IPS-18a (cell line): ENCODE measurements around the gene IPO4.

ENCODE experiments used
- H3K27ac ChIP-seq: one replicate; pipeline ENCODE4 v1.5.1; 2013; ENCODE audit warnings: low read length
- H3K27me3 ChIP-seq: one replicate; pipeline ENCODE4 v1.6.1; 2013; ENCODE audit warnings: mild to moderate bottlenecking, low read length; ENCODE audit not compliant: control insufficient read depth, insufficient read depth
- H3K36me3 ChIP-seq: one replicate; pipeline ENCODE4 v1.6.1; 2013; ENCODE audit warnings: low read depth, low read length; ENCODE audit not compliant: control insufficient read depth
- H3K4me1 ChIP-seq: one replicate; pipeline ENCODE4 v1.6.1; 2013; ENCODE audit warnings: low read depth, low read length; ENCODE audit not compliant: control insufficient read depth
- H3K4me3 ChIP-seq: one replicate; pipeline ENCODE4 v1.5.1; 2013; ENCODE audit warnings: low read length
- H3K9ac ChIP-seq: one replicate; pipeline ENCODE4 v1.6.1; 2013; ENCODE audit warnings: mild to moderate bottlenecking, low read length, moderate library complexity
- H3K9me3 ChIP-seq: one replicate; pipeline ENCODE4 v1.6.1; 2013; ENCODE audit warnings: low read depth, low read length; ENCODE audit not compliant: control insufficient read depth

Gene IPO4

GRCh38 chr14:24188251-24189058 lies at the start of gene IPO4:
Gene IPO4, minus strand, starts transcription at chr14:24188816. Its CDS starts 29 bp downstream, at chr14:24188787.
- H3K4me1 ChIP-seq: peaks cover 6% of the 10 kb centered on the region
- H3K4me3 ChIP-seq: peak within 1 kb of the TSS; percentile 87
- peaks cover 53% of the 10 kb centered on the region for H3K36me3 ChIP-seq
- peak within 1 kb of the TSS; percentile 37 for H3K27ac ChIP-seq
- no peaks in the 10 kb centered on the region for H3K9me3 ChIP-seq
- H3K9ac ChIP-seq: peak within 1 kb of the TSS; percentile 77
- no peaks in the 10 kb centered on the region for H3K27me3 ChIP-seq

- no peaks in the 10 kb centered on the region for H3K9me3 ChIP-seq
- no peak overlapping the region for H3K27ac ChIP-seq
- no peak overlapping the region for H3K9ac ChIP-seq
- H3K27me3 ChIP-seq: no peaks in the 10 kb centered on the region
- peaks cover 7% of the 10 kb centered on the region for H3K4me1 ChIP-seq
- no peak overlapping the region for H3K4me3 ChIP-seq
- peaks cover 51% of the 10 kb centered on the region for H3K36me3 ChIP-seq
Measured at GRCh38 chr14:24238123-24238522, 49.5 kb upstream of the IPO4 start.

- H3K36me3 ChIP-seq: peaks cover 51% of the 10 kb centered on the region
- H3K4me3 ChIP-seq: no peak overlapping the region
- H3K9me3 ChIP-seq: no peaks in the 10 kb centered on the region
- no peak overlapping the region for H3K27ac ChIP-seq
- H3K9ac ChIP-seq: no peak overlapping the region
- H3K4me1 ChIP-seq: peaks cover 7% of the 10 kb centered on the region
- no peaks in the 10 kb centered on the region for H3K27me3 ChIP-seq
Measured at GRCh38 chr14:24237463-24237955, 48.9 kb upstream of the IPO4 start.

GRCh38 chr14:24236689-24237462 lies 48.3 kb upstream of the IPO4 start:
- H3K27me3 ChIP-seq: no peaks in the 10 kb centered on the region
- no peak overlapping the region for H3K4me3 ChIP-seq
- H3K9me3 ChIP-seq: no peaks in the 10 kb centered on the region
- H3K27ac ChIP-seq: no peak overlapping the region
- H3K36me3 ChIP-seq: peaks cover 51% of the 10 kb centered on the region
- H3K4me1 ChIP-seq: peaks cover 7% of the 10 kb centered on the region
- H3K9ac ChIP-seq: no peak overlapping the region

GRCh38 chr14:24235804-24236688 lies 47.4 kb upstream of the IPO4 start:
- H3K27ac ChIP-seq: no peak overlapping the region
- H3K4me1 ChIP-seq: peaks cover 7% of the 10 kb centered on the region
- no peaks in the 10 kb centered on the region for H3K9me3 ChIP-seq
- peaks cover 51% of the 10 kb centered on the region for H3K36me3 ChIP-seq
- H3K27me3 ChIP-seq: no peaks in the 10 kb centered on the region
- no peak overlapping the region for H3K4me3 ChIP-seq
- no peak overlapping the region for H3K9ac ChIP-seq

- peaks cover 35% of the 10 kb centered on the region for H3K36me3 ChIP-seq
- no peak overlapping the region for H3K4me3 ChIP-seq
- H3K9ac ChIP-seq: no peak overlapping the region
Measured at GRCh38 chr14:24234095-24235005, 45.7 kb upstream of the IPO4 start.

GRCh38 chr14:24233538-24233866 lies 44.9 kb upstream of the IPO4 start:
- Histone ChIP-seq H3K36me3 (peaks cover 27% of the 10 kb centered on the region), H3K27me3 (no peaks in the 10 kb centered on the region), H3K4me3 (peak overlapping the region; percentile 93), H3K27ac (peak overlapping the region; percentile 66), H3K9ac (peak overlapping the region; percentile 79), H3K4me1 (peaks cover 7% of the 10 kb centered on the region), H3K9me3 (no peaks in the 10 kb centered on the region)

More at GRCh38 chr14:24234095-24235005, 45.7 kb upstream of the IPO4 start:
- no peak overlapping the region for H3K27ac ChIP-seq
- H3K27me3 ChIP-seq: no peaks in the 10 kb centered on the region
- no peaks in the 10 kb centered on the region for H3K9me3 ChIP-seq
- peaks cover 7% of the 10 kb centered on the region for H3K4me1 ChIP-seq

GRCh38 chr14:24232645-24233537 lies 44.3 kb upstream of the IPO4 start, which contains the start of gene GMPR2:
Gene GMPR2, plus strand, starts transcription at chr14:24232929. Its CDS starts 325 bp downstream, at chr14:24233254.
- no peaks in the 10 kb centered on the region for H3K9me3 ChIP-seq
- H3K27ac ChIP-seq: peak within 1 kb of the TSS; percentile 72
- H3K4me1 ChIP-seq: peaks cover 7% of the 10 kb centered on the region
- H3K9ac ChIP-seq: peak within 1 kb of the TSS; percentile 79
- peak within 1 kb of the TSS; percentile 93 for H3K4me3 ChIP-seq
- peaks cover 24% of the 10 kb centered on the region for H3K36me3 ChIP-seq
- H3K27me3 ChIP-seq: no peaks in the 10 kb centered on the region

- peaks cover 17% of the 10 kb centered on the region for H3K36me3 ChIP-seq
- no peaks in the 10 kb centered on the region for H3K9me3 ChIP-seq
- peaks cover 7% of the 10 kb centered on the region for H3K4me1 ChIP-seq
- no peaks in the 10 kb centered on the region for H3K27me3 ChIP-seq
- H3K9ac ChIP-seq: peak within 1 kb of the TSS; percentile 79
- peak within 1 kb of the TSS; percentile 72 for H3K27ac ChIP-seq
- peak within 1 kb of the TSS; percentile 93 for H3K4me3 ChIP-seq
Measured at GRCh38 chr14:24232121-24232644, 43.6 kb upstream of the IPO4 start, which contains the start of gene NEDD8. Gene NEDD8, minus strand, starts transcription at chr14:24232367. Its CDS starts 100 bp downstream, at chr14:24232267.
